GM19467 (cell line): ENCODE data around the gene SLC38A9.

Experiments used
- ATAC-seq: cut with Tn5 transposase; IDR thresholded peaks from one replicate; pipeline ENCODE4 v1.9.1; 2021; ENCODE audit warnings: mild to moderate bottlenecking, moderate library complexity; ENCODE audit not compliant: unreplicated experiment

Gene SLC38A9

DNA sequence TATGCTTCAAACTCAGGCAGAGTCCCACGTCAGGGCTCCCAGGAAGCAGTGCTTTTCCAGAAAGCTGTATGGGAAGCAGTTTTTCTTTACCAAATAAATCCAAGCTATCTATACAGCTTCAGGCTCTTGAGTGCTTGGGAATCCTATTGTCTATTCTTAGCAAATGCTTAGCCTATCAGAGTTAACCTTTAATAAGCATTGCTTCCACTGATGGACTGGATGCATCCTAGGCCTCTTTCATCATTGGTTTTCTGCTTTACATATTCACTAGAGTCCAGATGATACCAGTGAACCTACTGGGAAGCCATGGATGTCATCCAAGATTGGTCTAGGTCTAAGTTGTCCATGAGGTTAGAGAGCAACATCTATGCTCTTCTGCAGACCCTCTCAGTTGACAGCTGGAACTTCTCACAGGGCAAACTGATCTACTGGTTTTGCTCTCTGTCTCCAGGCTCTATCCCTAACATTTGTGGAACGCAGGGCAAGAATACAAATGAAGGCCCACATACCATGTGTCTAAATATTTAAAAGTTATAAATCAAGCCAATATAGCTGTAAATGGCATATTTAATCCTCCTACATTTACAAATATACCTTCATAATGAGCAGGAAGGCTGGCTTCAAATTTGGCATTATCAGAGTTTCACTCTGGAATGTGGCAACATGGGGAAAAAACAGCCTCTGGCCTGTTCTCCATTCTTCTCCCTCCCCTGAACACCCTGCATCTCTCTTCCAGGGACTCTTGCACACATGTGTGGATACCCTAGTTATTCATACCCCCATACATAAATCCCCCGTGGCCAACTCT is 127.5 kb downstream of the SLC38A9 start:
- ATAC-seq: no peak

DNA sequence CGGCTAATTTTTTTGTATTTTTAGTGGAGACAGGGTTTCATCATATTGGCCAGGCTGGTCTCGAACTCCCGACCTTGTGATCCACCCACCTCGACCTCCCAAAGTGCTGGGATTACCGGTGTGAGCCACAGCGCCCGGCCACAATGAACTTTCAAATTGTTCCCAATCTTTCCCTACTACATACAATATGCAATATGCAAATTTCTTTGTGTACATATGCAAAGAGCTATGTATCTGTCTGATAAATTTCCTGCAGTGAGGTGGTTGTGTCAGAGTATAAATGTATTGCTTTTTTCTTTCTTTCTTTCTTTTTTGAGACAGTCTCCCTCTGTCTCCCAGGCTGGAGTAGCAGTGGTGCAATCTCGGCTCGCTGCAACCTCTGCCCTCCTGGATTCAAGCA is 128.5 kb downstream of the SLC38A9 start:
- no peak for ATAC-seq

DNA sequence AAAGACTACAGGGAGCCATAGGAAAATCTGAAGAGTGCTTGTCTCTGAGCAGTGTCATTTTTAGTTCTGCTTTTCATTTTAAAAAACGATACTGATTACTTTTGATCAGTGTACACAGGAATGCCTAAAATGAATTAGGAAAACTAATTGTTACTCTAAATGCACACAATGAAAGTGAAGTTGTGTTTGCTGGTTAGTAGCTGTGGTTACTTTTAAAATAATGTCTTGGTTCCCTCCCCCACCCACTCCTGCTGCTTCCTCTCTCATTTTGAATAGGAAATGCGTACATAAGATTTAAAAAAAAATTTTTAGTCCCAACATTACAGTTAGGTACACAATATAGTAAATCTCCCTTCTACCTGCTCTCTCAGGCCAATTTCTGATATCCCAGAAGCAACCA is 129.9 kb downstream of the SLC38A9 start:
- no peak for ATAC-seq

DNA sequence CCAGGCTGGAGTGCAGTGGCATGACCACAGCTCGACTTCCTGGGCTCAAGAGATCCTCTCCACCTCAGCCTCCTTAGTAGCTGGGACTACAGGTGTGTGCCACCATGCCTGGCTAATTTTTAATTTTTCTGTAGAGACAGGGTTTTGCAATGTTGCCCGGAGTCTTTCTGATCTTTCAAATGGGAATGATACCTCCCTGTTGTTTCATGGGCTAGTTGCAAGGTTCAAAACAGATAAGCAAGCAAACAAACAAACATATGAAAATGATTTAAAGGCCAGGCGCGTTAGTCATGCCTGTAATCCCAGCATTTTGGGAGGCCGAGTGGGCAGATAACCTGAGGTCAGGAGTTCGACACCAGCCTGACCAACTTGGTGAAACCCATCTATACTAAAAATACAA is 132.1 kb downstream of the SLC38A9 start:
- ATAC-seq: no peak

DNA sequence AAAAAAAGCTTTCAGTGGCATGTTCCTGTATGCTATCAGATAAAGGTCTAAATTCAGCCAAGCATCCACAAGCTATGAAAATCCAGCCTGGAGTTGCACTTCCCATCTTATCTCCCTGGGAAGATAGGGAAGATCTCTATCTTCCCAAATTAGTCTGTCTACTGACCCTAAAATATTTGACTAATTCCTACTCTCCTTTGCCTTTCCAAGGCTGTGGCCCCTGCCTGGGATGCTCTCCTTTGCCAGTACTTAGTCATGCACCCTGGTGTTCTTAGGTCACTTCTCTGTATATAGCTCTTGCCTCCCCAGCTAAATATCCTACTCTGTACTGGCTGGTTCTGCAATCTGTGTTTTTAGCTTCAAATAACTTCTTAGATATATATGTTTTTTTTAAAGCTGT is 133.4 kb downstream of the SLC38A9 start:
- ATAC-seq: no peak

DNA sequence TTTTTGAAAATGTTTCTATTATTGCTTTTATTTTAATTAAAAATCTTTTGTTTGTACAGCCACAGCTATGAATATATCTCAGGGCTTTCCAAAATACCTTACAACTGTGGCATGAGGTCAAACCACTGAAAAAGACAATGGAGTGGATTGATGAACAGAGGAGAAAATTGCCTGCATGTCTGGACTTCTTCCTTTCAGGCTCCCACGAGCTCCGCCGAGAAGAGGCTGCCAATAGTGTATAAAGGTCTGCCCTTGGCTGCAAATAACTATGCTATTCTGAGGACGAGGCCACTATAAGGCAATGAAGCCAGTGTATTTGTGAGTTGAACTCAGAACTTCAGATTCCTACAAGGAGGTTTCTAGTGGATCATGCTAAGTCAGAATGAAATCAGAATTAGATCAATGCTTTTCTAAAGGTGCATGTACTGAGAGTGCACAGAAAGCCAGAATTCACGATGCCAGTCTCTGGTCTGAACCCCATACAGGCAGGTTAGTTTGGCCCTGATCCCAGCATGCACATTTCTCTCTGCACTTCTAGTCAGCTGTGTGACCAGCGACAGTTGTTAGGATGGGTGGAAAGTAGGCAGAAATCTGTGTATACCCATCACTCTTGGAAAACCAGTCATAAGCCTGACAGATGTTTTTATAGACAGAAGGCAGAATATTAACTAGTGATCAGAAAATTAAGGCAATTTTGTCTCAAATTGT is 134.6 kb downstream of the SLC38A9 start:
- no peak for ATAC-seq

DNA sequence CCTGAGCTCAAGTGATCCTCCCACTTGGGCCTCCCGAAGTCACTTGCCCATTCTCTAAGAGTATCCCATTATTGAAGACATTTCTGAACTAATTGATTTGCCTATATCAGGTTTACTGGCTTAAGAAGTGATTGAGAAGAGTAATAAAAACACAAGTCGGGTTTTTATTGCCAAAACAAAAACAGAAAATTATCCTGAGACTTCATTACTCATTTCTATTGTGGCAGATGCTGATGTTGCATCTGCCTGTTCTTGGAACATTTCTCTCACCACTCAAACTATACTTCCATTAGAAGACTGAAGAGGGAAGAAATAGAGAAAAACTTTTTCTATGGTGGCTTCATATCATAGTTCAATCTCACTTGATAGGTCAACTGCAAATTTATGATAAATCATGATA is 135.5 kb downstream of the SLC38A9 start:
- ATAC-seq: no peak
